GM19467 (cell line): ENCODE results near the gene SCN2B.

Source experiments
- ATAC-seq: cut with Tn5 transposase; IDR thresholded peaks from one replicate; pipeline ENCODE4 v1.9.1; 2021; ENCODE audit warnings: mild to moderate bottlenecking, moderate library complexity; ENCODE audit not compliant: unreplicated experiment

The SCN2B gene

GRCh38 chr11:118154641-118155040, 21.8 kb downstream of the SCN2B start:
- ATAC-seq, result no peak

GRCh38 chr11:118153976-118154375, 22.5 kb downstream of the SCN2B start:
- ATAC-seq, result no peak

GRCh38 chr11:118153516-118153915, 22.9 kb downstream of the SCN2B start:
- ATAC-seq, result no peak

GRCh38 chr11:118152552-118153471, 23.6 kb downstream of the SCN2B start, which contains the start of gene SCN4B:
TSS of gene SCN4B (minus strand) at chr11:118152823. CDS start at chr11:118152673, 150 bp downstream.
- no peak for ATAC-seq

GRCh38 chr11:118152020-118152551, 24.4 kb downstream of the SCN2B start:
- ATAC-seq, result no peak

GRCh38 chr11:118151431-118151830, 25.0 kb downstream of the SCN2B start:
- ATAC-seq, result no peak

GRCh38 chr11:118149493-118149892, 26.9 kb downstream of the SCN2B start:
- no peak for ATAC-seq

- ATAC-seq, result no peak
Observed at GRCh38 chr11:118148856-118149255, 27.6 kb downstream of the SCN2B start.

GRCh38 chr11:118148240-118148639, 28.2 kb downstream of the SCN2B start:
- ATAC-seq, result no peak

GRCh38 chr11:118147502-118147901, 28.9 kb downstream of the SCN2B start:
- ATAC-seq, result no peak

- no peak for ATAC-seq
Observed at GRCh38 chr11:118146554-118146953, 29.9 kb downstream of the SCN2B start.

- peak; percentile 74 for ATAC-seq
Observed at GRCh38 chr11:118145285-118146227, 30.9 kb downstream of the SCN2B start.

GRCh38 chr11:118144301-118145268, 31.9 kb downstream of the SCN2B start:
- no peak for ATAC-seq

- no peak for ATAC-seq
Observed at GRCh38 chr11:118143661-118144185, 32.7 kb downstream of the SCN2B start.

GRCh38 chr11:118142809-118143208, 33.6 kb downstream of the SCN2B start:
- no peak for ATAC-seq

GRCh38 chr11:118142081-118142480, 34.4 kb downstream of the SCN2B start:
- no peak for ATAC-seq

- ATAC-seq, result no peak
Observed at GRCh38 chr11:118139578-118139977, 36.9 kb downstream of the SCN2B start.

GRCh38 chr11:118138839-118139420, 37.5 kb downstream of the SCN2B start:
- no peak for ATAC-seq

GRCh38 chr11:118136801-118137200, 39.6 kb downstream of the SCN2B start:
- ATAC-seq, result no peak
